GDM1 (cell line): Measurements from ENCODE around the gene CEP192.
"Not testable (repeated sequence)": the region's sequence is repeated elsewhere in the genome, so short reads cannot be mapped to it uniquely, and the experiment has no call there.

Experiments used
- DNase-seq: peaks from one replicate; lab custom pipeline; 2025; lab: John Stamatoyannopoulos, UW

CEP192 gene

GRCh38 chr18:13028869-13029268 lies 37.7 kb downstream of the CEP192 start:
- no peak for DNase-seq

DNA sequence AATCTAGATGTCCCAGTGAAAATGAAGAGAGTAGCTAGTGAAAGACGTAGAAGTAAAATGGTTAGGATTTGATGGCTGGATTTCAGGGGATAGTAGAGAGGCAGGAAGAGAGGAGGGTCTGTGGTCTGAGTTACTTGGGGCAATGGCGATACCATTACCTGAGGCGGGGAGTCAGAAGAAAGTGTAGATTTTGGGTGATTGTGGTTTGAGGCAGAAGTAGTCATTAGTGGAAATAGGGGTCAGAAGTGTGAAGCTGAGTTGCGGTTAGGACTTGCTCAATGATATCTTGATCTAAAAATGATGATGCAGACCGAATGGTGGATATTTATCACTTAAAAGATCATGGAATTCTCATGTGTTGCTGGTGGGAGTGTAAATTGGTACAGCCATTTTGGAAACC lies 41.0 kb downstream of the CEP192 start:
- DNase-seq = no peak

DNA sequence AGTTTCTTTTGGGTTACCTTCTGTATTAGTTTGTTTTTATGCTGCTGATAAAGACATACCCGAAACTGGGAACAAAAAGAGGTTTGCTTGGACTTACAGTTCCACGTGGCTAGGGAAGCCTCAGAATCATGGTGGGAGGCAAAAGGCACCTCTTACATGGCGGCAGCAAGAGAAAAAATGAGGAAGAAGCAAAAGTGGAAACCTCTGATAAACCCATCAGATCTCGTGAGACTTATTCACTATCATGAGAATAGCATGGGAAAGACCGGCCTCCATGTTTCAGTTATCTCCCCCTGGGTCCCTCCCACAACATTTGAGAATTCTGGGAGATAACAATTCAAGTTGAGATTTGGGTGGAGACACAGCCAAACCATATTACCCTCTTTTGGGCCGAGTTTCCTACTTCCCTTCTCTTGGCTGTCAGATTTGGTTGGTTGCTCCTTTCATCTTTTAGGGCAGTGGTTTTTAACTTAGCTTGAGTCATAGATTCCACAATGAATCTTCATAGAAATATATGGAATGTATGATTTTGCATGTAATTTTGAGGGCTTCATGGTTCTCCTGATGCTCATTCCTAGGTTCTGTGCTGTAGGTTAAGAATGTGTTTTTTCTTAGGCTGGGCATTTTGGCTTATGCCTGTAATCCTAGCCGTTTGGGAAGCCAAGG lies 44.2 kb downstream of the CEP192 start:
- no peak for DNase-seq

- no peak for DNase-seq
Observed at GRCh38 chr18:13036622-13037320, 45.6 kb downstream of the CEP192 start.

- no peak for DNase-seq
Observed at GRCh38 chr18:13039806-13040205, 48.6 kb downstream of the CEP192 start.

DNA sequence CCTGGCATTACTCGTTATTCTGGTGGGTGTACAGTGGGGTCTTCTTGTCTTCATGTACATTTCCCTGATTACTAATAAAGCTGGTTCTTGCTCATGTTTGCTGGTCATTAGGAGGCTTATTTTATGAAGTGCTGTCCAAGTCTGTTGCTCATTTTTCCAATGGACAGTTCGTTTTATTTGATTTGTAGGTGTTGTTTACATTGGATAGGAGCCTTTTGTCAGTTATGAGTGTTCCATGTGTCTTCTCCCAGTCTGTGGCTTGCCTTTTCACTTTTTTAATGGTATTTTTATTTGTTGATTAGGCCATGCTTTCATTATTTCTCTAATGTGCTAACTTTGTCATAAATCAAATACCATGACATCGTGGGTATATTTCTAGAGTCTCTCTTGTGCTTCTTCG lies 51.9 kb downstream of the CEP192 start:
- DNase-seq = no peak

GRCh38 chr18:13048061-13048595 lies 57.0 kb downstream of the CEP192 start:
- no peak for DNase-seq

DNA sequence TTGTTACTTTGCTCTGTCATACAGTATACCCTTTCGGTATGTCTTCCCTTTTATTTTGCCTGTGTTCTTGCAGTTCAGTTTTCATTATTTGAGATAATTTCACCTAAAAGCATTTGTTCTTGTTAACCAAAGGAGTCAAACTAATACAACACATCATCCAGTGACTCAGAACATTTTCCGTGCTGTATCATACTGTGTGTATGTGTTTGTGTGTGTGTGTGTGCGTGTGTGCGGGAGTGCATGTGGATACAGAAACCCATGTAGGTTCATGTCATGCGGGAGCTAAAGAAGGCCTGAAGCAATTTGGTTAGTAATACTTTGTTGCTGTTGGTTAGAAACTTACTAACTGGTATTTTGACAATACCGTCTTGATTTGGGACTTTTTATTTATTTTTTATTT lies 60.0 kb downstream of the CEP192 start:
- no peak for DNase-seq

- DNase-seq = peak; percentile 65
Observed at GRCh38 chr18:13051950-13052349, 60.8 kb downstream of the CEP192 start.

GRCh38 chr18:13054336-13054735 lies 63.2 kb downstream of the CEP192 start:
- no peak for DNase-seq

DNA sequence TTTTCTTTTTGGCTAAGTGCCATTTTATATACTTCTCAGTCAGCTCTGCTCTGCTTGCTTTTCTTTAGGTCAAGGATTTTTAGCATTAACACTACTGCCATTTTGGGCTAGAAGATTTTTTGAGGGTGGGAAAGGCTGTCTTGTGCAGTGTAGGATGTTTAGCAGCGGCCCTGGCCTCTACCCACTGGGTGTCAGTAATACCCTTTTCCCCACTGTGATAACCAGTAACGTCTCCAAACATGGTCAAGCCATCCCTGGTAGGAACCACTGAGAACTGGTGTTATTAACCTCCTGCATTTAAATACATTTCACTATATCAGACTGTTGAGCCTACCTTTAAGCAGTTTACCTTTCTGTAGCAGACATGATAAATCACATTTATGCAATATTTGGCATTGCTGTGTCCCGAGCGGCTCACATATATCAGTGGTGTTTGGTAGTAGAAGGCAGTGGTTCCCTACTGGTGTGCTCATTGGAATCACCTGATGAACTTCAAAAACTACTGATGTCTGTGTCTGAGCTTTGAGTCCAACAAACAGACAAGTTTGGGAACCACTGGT lies 70.5 kb downstream of the CEP192 start:
- no peak for DNase-seq

DNA sequence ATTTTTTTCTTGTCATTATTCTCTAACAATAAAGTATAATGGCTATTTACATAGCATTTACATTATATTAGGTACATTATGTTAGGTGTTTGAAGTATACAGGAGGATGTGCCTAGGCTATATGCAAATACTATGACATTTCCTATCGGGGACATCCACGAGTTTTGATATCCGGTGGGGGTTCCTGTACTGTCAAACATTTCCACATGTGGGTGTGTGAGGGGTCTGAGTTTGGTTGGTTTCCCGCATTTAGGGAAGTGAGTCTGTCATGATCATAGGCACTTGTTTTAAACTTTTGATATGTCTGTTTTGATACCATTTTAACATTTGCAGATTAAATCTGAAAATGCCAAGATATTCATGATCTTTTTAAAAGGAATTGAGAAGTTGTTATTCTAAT lies 76.0 kb downstream of the CEP192 start:
- DNase-seq = peak; percentile 9

DNA sequence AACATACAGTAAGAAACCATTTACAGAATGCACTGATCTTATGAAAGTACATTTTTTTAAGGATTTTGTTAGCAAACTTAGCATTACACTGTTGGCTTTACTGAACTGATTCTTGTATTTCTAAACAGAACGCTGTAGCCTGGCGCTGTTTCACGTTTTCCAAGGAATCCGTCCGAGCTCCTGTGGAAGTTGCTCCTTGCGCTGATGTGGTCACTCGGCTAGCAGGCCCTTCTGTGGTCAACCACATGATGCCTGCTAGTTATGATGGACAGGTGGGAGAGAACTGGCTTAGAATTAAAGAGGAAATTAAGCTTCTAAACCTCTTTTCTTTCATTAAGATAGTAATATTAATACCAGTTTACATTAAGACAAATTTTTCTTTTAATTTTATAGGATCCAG lies 76.8 kb downstream of the CEP192 start:
- DNase-seq = no peak

- no peak for DNase-seq
Observed at GRCh38 chr18:13070460-13070859, 79.3 kb downstream of the CEP192 start.

DNA sequence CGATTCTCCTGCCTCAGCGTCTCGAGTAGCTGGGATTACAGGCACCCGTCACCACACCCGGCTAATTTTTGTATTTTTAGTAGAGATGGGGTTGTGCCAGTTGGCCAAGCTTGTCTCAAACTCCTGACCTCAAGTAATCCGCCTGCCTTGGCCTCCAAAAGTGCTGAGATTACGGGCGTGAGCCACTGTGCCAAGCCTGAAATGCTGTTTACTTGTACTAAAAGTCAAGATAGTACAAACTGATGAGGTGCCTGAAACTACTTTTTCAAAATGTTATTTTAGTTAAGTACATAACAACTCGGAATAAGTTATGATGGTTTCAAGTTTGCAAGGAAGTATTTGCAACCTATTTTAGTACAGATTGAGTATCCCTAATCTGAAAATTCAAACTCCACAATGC lies 85.7 kb downstream of the CEP192 start:
- no peak for DNase-seq

DNA sequence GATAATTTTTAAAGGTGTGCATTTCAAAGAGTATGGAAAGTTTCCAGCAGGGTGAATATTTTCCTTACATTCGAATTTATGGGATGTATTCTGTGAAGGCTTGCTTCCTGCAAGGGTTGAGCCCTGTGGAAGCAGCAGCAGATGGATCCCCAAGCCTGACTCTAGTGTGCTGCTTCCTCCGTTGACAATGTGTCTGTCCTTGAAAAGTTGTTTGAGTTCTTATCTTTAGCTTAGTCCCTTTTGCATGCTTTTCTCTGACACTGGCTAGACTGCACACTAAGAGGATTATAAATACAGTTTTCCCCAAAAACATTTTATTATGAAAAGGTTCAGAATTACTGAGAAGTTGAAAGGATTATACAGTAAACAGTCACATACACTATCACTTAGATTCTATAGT lies 86.3 kb downstream of the CEP192 start:
- DNase-seq = no peak

GRCh38 chr18:13078065-13078464 lies 86.9 kb downstream of the CEP192 start:
- not testable (repeated sequence) for DNase-seq

DNA sequence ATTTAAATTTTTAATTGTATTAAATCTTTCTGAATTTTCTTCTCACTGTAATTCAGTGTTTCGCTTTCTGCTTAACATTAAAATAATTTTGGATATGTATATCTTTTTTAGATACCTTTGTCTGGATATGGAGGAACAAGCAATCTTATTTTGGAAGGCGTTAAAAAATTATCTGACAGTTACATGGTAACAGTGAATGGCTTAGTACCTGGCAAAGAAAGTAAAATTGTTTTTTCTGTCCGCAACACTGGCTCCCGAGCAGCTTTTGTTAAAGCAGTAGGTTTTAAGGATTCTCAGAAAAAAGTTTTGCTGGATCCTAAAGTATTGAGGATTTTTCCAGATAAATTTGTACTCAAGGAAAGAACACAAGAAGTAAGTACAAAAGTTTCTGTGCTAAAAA lies 95.7 kb downstream of the CEP192 start:
- DNase-seq = no peak

GRCh38 chr18:13095466-13095865 lies 104.3 kb downstream of the CEP192 start:
- no peak for DNase-seq

DNA sequence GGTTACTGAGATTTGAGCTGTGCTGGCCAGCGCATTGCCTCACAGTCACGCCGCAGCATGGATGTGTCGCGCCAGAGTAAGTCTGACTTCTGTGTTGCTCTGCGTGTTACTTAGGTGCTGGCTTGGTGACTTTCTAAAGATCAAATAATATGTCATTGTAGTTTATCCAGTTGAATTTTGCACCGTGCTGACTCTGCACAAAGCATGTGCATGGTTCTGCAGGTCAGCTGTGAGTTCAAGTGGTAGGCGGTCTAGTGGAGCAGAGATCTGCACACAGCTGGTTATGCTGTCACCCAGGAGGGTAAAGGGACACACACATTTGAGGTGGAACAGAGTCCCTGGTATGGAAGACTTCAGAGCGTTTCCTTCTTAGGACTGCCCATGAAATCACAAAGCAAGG lies 105.1 kb downstream of the CEP192 start:
- no peak for DNase-seq

DNA sequence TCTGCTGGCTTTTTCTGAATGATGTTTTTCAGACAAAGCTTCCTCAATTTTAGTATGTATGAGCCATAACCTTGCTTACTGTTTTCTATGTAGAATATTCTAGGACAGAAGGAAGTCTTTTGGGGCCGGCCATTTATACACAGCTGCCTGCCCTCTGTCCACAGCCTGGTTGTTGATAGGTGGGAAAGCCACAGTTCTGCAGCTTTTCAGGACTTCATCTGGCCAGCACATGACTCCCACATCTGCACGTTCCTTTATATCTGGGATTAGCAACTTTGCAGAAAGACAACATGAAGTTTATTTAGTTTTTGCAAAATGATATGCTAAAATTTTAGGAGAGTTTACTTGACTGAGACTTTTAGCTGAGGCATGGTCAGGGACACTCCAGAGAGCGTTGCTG lies 105.6 kb downstream of the CEP192 start:
- no peak for DNase-seq

DNA sequence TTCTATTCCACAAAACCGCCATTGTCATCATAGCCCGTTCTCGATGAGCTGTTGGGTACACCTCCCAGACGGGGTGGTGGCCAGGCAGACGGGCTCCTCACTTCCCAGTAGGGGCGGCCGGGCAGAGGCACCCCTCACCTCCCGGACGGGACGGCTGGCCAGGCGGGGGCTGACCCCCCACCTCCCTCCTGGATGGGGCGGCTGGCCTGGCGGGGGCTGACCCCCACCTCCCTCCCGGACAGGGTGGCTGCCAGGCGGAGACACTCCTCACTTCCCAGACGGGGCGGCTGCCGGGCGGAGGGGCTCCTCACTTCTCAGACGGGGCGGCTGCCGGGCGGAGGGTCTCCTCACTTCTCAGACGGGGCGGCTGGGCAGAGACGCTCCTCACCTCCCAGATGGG lies 106.9 kb downstream of the CEP192 start:
- DNase-seq = not testable (repeated sequence)

DNA sequence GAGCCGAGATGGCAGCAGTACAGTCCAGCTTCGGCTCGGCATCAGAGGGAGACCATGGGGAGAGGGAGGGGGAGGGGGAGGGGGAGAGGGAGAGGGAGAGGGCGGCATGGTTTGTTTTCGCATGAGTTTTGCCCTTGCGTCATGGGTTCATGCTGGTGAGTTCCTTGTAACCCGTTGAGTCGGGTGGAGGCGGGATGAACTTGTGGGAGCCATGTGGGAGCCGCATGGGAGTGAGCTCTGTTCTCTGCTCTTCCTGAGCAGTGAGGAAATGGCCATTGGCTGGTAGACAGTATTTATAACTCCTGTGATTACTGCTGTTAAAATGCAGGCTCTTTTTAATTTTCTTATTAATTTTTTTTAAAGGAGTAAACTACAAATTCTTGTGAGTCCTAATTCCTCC lies 108.0 kb downstream of the CEP192 start:
- DNase-seq = no peak
